HG03045 (cell line): ENCODE measurements around the gene PCDHGB4.
"Not testable (repeated sequence)": the region's sequence is repeated elsewhere in the genome, so short reads cannot be mapped to it uniquely, and the experiment has no call there.

Experiments
- ATAC-seq: cut with Tn5 transposase; IDR thresholded peaks from one replicate; pipeline ENCODE4 v1.9.1; 2021; ENCODE audit warnings: mild to moderate bottlenecking, moderate library complexity; ENCODE audit not compliant: unreplicated experiment

The PCDHGB4 gene

GRCh38 chr5:141387557-141388311 is at the start of gene PCDHGB4:
PCDHGB4 (plus strand) TSS chr5:141387698; CDS start chr5:141387885, 187 bp downstream.
- not testable (repeated sequence) for ATAC-seq

GRCh38 chr5:141338538-141339306 is 48.8 kb upstream of the PCDHGB4 start, which contains the start of gene PCDHGA2:
PCDHGA2 (plus strand) TSS chr5:141338760.
- no peak for ATAC-seq

DNA sequence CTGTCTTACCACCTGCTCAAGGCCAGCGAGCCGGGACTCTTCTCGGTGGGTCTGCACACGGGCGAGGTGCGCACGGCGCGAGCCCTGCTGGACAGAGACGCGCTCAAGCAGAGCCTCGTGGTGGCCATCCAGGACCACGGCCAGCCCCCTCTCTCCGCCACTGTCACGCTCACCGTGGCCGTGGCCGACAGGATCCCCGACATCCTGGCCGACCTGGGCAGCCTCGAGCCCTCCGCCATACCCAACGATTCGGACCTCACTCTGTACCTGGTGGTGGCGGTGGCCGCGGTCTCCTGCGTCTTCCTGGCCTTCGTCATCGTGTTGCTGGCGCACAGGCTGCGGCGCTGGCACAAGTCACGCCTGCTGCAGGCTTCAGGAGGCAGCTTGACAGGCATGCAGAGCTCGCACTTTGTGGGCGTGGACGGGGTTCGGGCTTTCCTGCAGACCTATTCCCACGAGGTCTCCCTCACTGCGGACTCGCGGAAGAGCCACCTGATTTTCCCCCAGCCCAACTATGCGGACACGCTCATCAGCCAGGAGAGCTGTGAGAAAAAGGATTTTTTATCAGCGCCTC is 46.6 kb upstream of the PCDHGB4 start:
- not testable (repeated sequence) for ATAC-seq

- no peak for ATAC-seq
Measured at GRCh38 chr5:141342773-141343172, 44.7 kb upstream of the PCDHGB4 start.

DNA sequence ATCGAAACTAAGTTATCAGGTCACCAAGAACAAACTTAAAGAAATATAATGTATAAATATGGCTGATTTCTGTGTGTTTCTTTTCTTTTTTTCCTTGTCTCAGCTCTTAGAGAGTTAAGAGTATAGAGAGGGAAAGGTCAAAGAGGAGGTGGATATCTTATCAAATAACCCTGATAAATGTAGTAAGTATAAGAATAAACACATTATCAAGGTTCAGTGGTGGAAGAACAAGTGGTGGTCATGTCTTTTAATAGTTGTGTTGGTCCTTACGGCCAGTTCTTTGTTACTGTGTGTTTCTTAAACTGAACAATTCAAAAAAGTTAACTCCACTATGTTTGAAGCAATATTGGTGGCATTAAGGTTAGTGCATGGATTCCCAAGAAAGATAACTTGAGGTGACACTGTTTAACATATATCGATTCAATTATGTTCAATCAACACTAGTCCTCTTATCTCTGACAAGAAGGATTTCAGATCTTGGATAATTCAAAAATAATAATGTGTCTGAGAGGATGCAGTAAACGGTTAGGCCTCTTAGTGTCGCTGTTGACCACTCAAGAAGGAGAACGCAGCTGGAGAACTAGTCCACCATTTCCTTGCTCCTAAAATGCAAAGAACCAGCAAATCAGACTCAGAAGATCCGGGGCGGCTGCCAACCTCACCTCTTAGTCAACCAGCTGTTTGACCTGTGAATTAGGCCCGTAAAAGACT is 44.1 kb upstream of the PCDHGB4 start, which contains the start of gene PCDHGA3:
TSS of gene PCDHGA3 (plus strand) at position 588 of the 711 bp plus-strand sequence. CDS start 205 bp downstream, outside the sequence.
- ATAC-seq, result no peak

- no peak for ATAC-seq
Measured at GRCh38 chr5:141343953-141344463, 43.5 kb upstream of the PCDHGB4 start.

DNA sequence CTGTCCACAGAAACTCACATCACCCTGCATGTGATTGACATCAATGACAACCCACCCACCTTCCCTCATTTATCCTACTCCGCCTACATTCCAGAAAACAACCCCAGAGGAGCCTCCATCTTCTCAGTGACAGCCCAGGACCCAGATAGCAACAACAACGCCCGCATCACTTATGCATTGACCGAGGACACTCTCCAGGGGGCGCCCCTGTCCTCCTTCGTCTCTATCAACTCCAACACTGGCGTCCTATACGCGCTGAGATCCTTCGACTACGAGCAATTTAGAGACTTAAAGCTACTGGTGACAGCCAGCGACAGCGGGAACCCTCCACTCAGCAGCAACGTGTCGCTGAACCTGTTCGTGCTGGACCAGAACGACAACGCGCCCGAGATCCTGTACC is 42.2 kb upstream of the PCDHGB4 start:
- ATAC-seq, result no peak

- ATAC-seq, result not testable (repeated sequence)
Measured at GRCh38 chr5:141346017-141346416, 41.5 kb upstream of the PCDHGB4 start.

- no peak for ATAC-seq
Measured at GRCh38 chr5:141349917-141350619, 37.4 kb upstream of the PCDHGB4 start, which contains the start of gene PCDHGB1. PCDHGB1 (plus strand) TSS chr5:141350099; CDS start chr5:141350261, 162 bp downstream.

DNA sequence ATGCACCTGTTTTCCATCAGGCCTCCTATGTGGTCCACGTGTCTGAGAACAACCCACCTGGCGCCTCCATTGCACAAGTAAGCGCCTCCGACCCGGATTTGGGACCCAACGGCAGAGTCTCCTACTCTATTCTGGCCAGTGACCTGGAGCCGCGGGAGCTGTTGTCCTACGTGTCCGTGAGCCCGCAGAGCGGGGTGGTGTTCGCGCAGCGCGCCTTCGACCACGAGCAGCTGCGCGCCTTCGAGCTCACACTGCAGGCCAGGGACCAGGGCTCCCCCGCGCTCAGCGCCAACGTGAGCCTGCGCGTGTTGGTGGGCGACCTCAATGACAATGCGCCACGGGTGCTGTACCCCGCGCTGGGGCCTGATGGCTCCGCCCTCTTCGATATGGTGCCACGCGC is 35.9 kb upstream of the PCDHGB4 start:
- no peak for ATAC-seq

- ATAC-seq, result no peak
Measured at GRCh38 chr5:141354900-141355469, 32.5 kb upstream of the PCDHGB4 start, which contains the start of gene PCDHGA4. PCDHGA4 (plus strand) TSS chr5:141355021; CDS start chr5:141355108, 87 bp downstream.

DNA sequence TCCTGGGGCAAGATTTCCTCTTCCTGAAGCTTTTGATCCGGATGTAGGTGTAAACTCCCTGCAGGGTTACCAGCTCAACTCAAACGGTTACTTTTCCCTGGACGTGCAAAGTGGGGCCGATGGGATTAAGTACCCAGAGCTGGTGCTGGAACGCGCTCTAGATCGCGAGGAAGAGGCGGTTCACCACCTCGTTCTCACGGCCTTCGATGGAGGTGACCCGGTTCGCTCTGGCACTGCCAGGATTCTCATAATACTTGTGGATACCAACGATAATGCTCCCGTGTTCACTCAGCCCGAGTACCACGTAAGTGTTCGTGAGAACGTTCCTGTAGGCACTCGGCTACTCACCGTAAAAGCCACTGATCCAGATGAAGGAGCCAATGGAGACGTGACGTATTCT is 31.9 kb upstream of the PCDHGB4 start:
- no peak for ATAC-seq

DNA sequence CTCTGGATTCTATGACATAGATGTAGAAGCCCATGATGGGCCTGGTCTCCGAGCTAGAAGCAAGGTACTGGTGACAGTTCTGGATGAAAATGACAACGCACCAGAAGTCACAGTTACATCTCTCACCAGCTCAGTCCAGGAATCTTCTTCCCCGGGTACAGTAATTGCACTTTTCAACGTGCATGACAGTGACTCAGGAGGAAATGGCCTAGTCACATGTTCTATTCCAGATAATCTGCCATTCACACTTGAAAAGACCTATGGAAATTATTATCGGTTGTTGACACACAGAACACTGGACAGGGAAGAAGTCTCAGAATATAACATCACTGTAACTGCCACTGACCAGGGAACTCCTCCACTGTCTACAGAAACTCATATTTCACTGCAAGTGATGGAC is 31.4 kb upstream of the PCDHGB4 start:
- ATAC-seq, result no peak

DNA sequence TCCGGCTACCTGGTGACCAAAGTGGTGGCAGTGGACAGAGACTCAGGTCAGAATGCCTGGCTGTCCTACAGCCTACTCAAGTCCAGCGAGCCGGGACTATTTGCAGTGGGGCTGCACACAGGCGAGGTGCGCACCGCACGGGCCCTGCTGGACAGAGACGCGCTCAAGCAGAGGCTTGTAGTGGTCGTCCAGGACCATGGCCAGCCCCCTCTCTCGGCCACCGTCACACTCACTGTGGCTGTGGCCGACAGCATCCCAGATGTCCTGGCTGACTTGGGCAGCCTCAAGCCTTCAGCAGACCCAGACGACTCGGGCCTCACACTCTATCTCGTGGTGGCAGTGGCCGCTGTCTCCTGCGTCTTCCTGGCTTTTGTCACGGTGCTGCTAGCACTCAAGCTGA is 30.5 kb upstream of the PCDHGB4 start:
- no peak for ATAC-seq

GRCh38 chr5:141359790-141360426 is 27.6 kb upstream of the PCDHGB4 start, which contains the start of gene PCDHGB2:
PCDHGB2 (plus strand) TSS chr5:141359994; CDS start chr5:141360136, 142 bp downstream.
- ATAC-seq, result no peak

DNA sequence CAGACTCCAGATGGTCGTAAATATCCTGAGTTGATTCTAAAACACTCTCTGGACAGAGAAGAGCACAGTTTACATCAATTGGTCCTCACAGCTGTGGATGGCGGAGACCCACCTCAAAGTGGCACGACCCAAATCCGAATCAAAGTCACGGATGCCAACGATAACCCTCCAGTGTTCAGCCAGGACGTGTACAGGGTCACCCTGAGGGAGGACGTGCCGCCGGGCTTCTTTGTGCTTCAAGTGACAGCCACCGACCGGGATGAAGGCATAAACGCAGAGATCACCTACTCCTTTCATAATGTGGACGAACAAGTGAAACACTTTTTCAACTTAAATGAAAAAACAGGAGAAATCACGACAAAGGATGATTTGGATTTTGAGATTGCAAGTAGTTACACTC is 26.8 kb upstream of the PCDHGB4 start:
- no peak for ATAC-seq

GRCh38 chr5:141362719-141363118 is 24.8 kb upstream of the PCDHGB4 start:
- ATAC-seq, result no peak

DNA sequence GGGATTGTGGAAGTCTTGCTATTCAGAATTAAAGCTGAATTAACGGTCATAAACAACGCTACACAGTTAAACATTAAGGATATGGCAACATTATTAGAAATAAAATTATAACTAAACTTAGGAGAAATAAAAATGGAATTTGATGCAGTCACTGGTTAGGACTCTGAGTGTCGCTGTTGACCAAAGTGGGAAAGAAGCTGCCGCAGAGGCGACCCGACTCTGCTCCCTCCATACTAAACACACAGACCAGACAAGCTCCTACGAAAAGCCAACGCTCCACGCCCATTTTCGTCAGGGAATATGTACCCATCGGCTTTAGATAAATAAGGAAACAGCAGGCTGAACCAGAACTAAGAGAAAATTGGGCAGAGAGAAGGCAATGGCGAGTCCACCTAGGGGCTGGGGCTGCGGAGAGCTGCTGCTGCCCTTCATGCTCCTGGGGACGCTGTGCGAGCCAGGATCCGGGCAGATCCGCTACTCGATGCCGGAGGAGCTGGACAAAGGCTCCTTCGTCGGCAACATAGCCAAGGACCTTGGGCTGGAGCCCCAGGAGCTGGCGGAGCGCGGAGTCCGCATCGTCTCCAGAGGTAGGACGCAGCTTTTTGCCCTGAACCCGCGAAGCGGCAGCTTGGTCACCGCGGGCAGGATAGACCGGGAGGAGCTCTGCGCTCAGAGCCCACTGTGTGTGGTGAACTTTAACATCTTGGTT is 23.4 kb upstream of the PCDHGB4 start, which contains the start of gene PCDHGA5:
TSS of gene PCDHGA5 (plus strand) at position 211 of the 709 bp plus-strand sequence. CDS start at position 380, 169 bp downstream.
- ATAC-seq, result no peak
